ENCODE data around the gene RNFT2. TPM values are rescaled to one million over a fixed set of nuclear protein-coding genes. Genes with fewer than 3 reads are reported as not detected.

The RNFT2 gene
- total RNA-seq, 5 donors from 2014 or later (not counting 1 experiment from before 2014, with no cell fraction given), result 5.1 to 7.6 (median 6.9) TPM

DNA sequence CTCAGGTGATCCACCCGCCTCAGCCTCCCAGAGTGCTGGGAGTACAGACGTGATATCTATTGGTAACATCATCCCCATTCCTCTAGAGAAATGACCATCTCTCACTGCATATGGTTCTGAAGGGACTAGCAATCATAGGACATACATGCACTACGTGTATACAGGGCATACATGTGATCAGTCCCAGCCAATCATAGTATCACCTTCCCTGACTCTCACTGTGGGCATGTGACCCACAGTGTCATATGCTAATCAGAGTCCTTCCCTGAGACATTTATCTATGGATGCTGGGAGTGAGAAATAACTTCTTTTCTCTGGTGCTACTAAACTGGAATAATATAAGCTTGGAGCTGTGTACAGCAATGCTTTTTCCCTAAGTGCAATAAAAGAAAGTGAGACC is 160.6 kb downstream of the RNFT2 start:
- no peak overlapping the region for H3K4me3 ChIP-seq (ENCODE audit: control insufficient read depth in 1 of 2, extremely low read depth in 1 of 2, low read length in 1 of 2)
- ChIA-PET POLR2A (no interaction called here), CTCF (no interaction called here)
- H3K27me3 ChIP-seq (replicated peaks in 1 of 2; ENCODE audit: control insufficient read depth in 2 of 2, extremely low read depth in 1 of 2, insufficient read depth in 2 of 2, low read length in 1 of 2), result peaks cover 7 to 25% of the 10 kb centered on the region in 2 experiments
- H3K4me1 ChIP-seq (ENCODE audit: control insufficient read depth in 1 of 2, extremely low read depth in 1 of 2, insufficient read depth in 2 of 2, low read length in 2 of 2), result no peaks in the 10 kb centered on the region
- Mint-ChIP-seq H3K4me3 (no peak overlapping the region), H3K27ac (no peak overlapping the region), H3K9me3 (no peaks in the 10 kb centered on the region), H3K36me3 (no peaks in the 10 kb centered on the region), H3K27me3 (peaks cover 25 to 26% of the 10 kb centered on the region in 2 donors), H3K4me1 (no peaks in the 10 kb centered on the region)
- H3K9me3 ChIP-seq, result no peaks in the 10 kb centered on the region
- H3K27ac ChIP-seq (ENCODE audit: low read length), result no peak overlapping the region
- ATAC-seq (replicated peaks in 1 of 4), result no peak
- DNase-seq, result no peak
- no peaks in the 10 kb centered on the region for H3K36me3 ChIP-seq (ENCODE audit: control insufficient read depth in 2 of 2, extremely low read depth in 1 of 2, insufficient read depth in 1 of 2, low read length in 1 of 2)
- WGBS (ENCODE audit: insufficient coverage), result 100% methylated on average over 1 of the region's 3 CpGs

DNA sequence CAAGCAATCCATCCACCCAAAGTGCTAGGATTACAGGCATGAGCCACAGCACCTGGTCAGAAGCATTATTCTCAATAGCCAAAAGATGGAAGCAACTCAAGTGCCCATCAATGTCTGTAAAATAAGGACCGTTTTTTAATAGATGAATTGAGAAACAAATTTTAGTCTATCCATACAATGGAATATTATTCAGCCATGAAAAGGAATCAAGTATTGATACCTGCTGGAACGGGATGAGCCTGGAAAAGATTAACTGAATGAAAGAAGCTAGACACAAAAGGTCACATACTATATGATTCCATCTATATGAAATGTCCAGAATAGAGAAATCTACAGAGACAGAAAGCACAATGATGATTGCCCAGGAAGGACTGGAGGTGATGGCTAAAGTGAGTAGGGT is 163.5 kb downstream of the RNFT2 start:
- Histone ChIP-seq H3K4me3 (ENCODE audit: control insufficient read depth in 1 of 2, extremely low read depth in 1 of 2, low read length in 1 of 2) (no peak overlapping the region), H3K4me1 (ENCODE audit: control insufficient read depth in 1 of 2, extremely low read depth in 1 of 2, insufficient read depth in 2 of 2, low read length in 2 of 2) (no peaks in the 10 kb centered on the region), H3K27me3 (replicated peaks in 1 of 2; ENCODE audit: control insufficient read depth in 2 of 2, extremely low read depth in 1 of 2, insufficient read depth in 2 of 2, low read length in 1 of 2) (peaks cover 5 to 27% of the 10 kb centered on the region in 2 experiments), H3K9me3 (no peaks in the 10 kb centered on the region), H3K36me3 (ENCODE audit: control insufficient read depth in 2 of 2, extremely low read depth in 1 of 2, insufficient read depth in 1 of 2, low read length in 1 of 2) (no peaks in the 10 kb centered on the region), H3K27ac (ENCODE audit: low read length) (no peak overlapping the region)
- Mint-ChIP-seq H3K36me3 (no peaks in the 10 kb centered on the region), H3K27me3 (peaks cover 30 to 34% of the 10 kb centered on the region in 2 donors), H3K9me3 (no peaks in the 10 kb centered on the region), H3K4me3 (no peak overlapping the region), H3K4me1 (no peaks in the 10 kb centered on the region), H3K27ac (no peak overlapping the region)
- ChIA-PET POLR2A (no interaction called here), CTCF (no interaction called here)
- no CpG with 5 or more reads among the region's 2 CpGs for WGBS (ENCODE audit: insufficient coverage)
- DNase-seq (no peak), ATAC-seq (replicated peaks in 1 of 4) (no peak)

Other genes with a start within 250 kb of the RNFT2 start
- 1 to 10 TPM in 4 of 5 donors, under 1 TPM in 1; 0.92 to 4.6 (median 1.4) TPM for gene MAP1LC3B2, start 178.9 kb upstream of the RNFT2 start, total RNA-seq
- 10 to 100 TPM; 15.0 to 31.7 (median 30.9) TPM for gene SPRING1, start 246 bp upstream of the RNFT2 start, total RNA-seq
- under 1 TPM in 4 of 5 donors, not detected in 1; 0.05 to 0.41 (median 0.19) TPM for gene HRK, start 143.1 kb downstream of the RNFT2 start, total RNA-seq
- gene FBXW8, start 172.6 kb downstream of the RNFT2 start, total RNA-seq, result 10 to 100 TPM; 10.7 to 17.9 (median 13.0) TPM

Data from T-cell (primary cell).